Uterus (tissue), 4 donors: ENCODE data around the gene MBTPS1. TPM values are rescaled to one million over a fixed set of nuclear protein-coding genes. Genes with fewer than 3 reads are reported as not detected.

Experiments
- DNase-seq, 2 donors: peaks; one replicate each; pipeline ENCODE4 v3.0.0-alpha.2; 2019 to 2020
- H3K27ac ChIP-seq, 2 donors: fragments of 200-600 bp; sonication (generic); 1 replicate in 1 of 2; 2 replicates in 1 of 2; pipeline ENCODE4 v1.5.1; 2016 to 2018
- H3K27me3 ChIP-seq, 2 donors: fragments of 200-600 bp; sonication (generic); one replicate each; pipeline ENCODE4 v1.5.1; 2018 to 2019; ENCODE audit warnings: control low read depth in 1 of 2
- H3K36me3 ChIP-seq, 2 donors: fragments of 200-600 bp; sonication (generic); one replicate each; pipeline ENCODE4 v1.5.1; 2019; ENCODE audit warnings: control low read depth in 1 of 2
- H3K4me1 ChIP-seq, 2 donors: fragments of 200-600 bp; sonication (generic); one replicate each; pipeline ENCODE4 v1.5.1; 2018 to 2019; ENCODE audit warnings: control low read depth in 1 of 2
- H3K4me3 ChIP-seq, 2 donors: fragments of 200-600 bp; sonication (generic); 1 replicate in 1 of 2; 2 replicates in 1 of 2; pipeline ENCODE4 v1.5.1; 2018 to 2019; ENCODE audit warnings: mild to moderate bottlenecking in 1 of 2
- H3K9me3 ChIP-seq, 2 donors: fragments of 200-600 bp; sonication (generic); one replicate each; pipeline ENCODE4 v1.5.1; 2019; ENCODE audit warnings: control low read depth in 1 of 2
- CTCF ChIP-seq, 4 experiments: fragments of 200-600 bp in 2 of 4; fragments of 450-650 bp in 2 of 4; sonication (generic) in 2 of 4; IDR thresholded peaks; one replicate each; pipeline ENCODE4 v1.5.1; 2016 to 2019; ENCODE audit warnings: antibody characterized with exemption in 4 of 4, mild to moderate bottlenecking in 2 of 4, moderate library complexity in 1 of 4
- POLR2A ChIP-seq, 2 donors: fragments of 450-650 bp; IDR thresholded peaks; one replicate each; pipeline ENCODE4 v1.6.1; 2016; ENCODE audit warnings: antibody characterized with exemption in 2 of 2, mild to moderate bottlenecking in 1 of 2, moderate library complexity in 1 of 2
- intact Hi-C: fragments of 100-400 bp; cut with DNase I; formaldehyde crosslinking; loops from one replicate; pipeline ENCODE4 v1.15.1; 2023; ENCODE audit warnings: low total_unique reads
- total RNA-seq, 4 donors: library from RNA; depleted of rRNA in 3 of 4; stranded (reverse); fragments of >200 nt in 3 of 4; gene quantifications; one replicate each; pipeline versions ENCODE4 v1.1.0 to v1.2.4, GENCODE V29; 2014 to 2023
- donor health status: DM: yes; HTN: yes; CAD: no.

The MBTPS1 gene
- total RNA-seq, 4 donors from 2014 or later = 63.0 to 162 (median 112) TPM

GRCh38 chr16:84090211-84090610 lies 26.5 kb downstream of the MBTPS1 start:
- no peak for DNase-seq
- intact Hi-C loops = no loop called here
- no peak for TF ChIP-seq POLR2A (IDR thresholded peaks at IDR 0.05)
- Histone ChIP-seq H3K36me3 (no peaks in the 10 kb centered on the region), H3K4me3 (no peak overlapping the region), H3K4me1 (no peaks in the 10 kb centered on the region), H3K27ac (no peak overlapping the region), H3K9me3 (no peaks in the 10 kb centered on the region), H3K27me3 (no peaks in the 10 kb centered on the region)

GRCh38 chr16:84088695-84089395 lies 27.9 kb downstream of the MBTPS1 start:
- DNase-seq = no peak
- no peaks in the 10 kb centered on the region for H3K9me3 ChIP-seq
- no peak overlapping the region for H3K4me3 ChIP-seq
- no peaks in the 10 kb centered on the region for H3K27me3 ChIP-seq
- intact Hi-C loops = no loop called here
- no peaks in the 10 kb centered on the region for H3K36me3 ChIP-seq
- H3K4me1 ChIP-seq = no peaks in the 10 kb centered on the region
- no peak overlapping the region for H3K27ac ChIP-seq
- TF ChIP-seq POLR2A (IDR thresholded peaks at IDR 0.05) = no peak
- TF ChIP-seq CTCF (IDR thresholded peaks at IDR 0.05) = no peak

- no peaks in the 10 kb centered on the region for H3K27me3 ChIP-seq
- no peaks in the 10 kb centered on the region for H3K36me3 ChIP-seq
- no peak for DNase-seq
- intact Hi-C loops = no loop called here
- TF ChIP-seq POLR2A (IDR thresholded peaks at IDR 0.05) = no peak
- TF ChIP-seq CTCF (IDR thresholded peaks at IDR 0.05) = no peak
- H3K27ac ChIP-seq = no peak overlapping the region
- no peaks in the 10 kb centered on the region for H3K4me1 ChIP-seq
- no peaks in the 10 kb centered on the region for H3K9me3 ChIP-seq
- H3K4me3 ChIP-seq = no peak overlapping the region
Measured at GRCh38 chr16:84087466-84088151, 29.1 kb downstream of the MBTPS1 start.

- H3K27me3 ChIP-seq = no peaks in the 10 kb centered on the region
- H3K36me3 ChIP-seq = no peaks in the 10 kb centered on the region
- H3K27ac ChIP-seq = no peak overlapping the region
- DNase-seq = no peak
- intact Hi-C loops = no loop called here
- no peak for TF ChIP-seq POLR2A (IDR thresholded peaks at IDR 0.05)
- no peak for TF ChIP-seq CTCF (IDR thresholded peaks at IDR 0.05)
- no peaks in the 10 kb centered on the region for H3K4me1 ChIP-seq
- H3K9me3 ChIP-seq = no peaks in the 10 kb centered on the region
- H3K4me3 ChIP-seq = no peak overlapping the region
Measured at GRCh38 chr16:84087001-84087400, 29.7 kb downstream of the MBTPS1 start.

DNA sequence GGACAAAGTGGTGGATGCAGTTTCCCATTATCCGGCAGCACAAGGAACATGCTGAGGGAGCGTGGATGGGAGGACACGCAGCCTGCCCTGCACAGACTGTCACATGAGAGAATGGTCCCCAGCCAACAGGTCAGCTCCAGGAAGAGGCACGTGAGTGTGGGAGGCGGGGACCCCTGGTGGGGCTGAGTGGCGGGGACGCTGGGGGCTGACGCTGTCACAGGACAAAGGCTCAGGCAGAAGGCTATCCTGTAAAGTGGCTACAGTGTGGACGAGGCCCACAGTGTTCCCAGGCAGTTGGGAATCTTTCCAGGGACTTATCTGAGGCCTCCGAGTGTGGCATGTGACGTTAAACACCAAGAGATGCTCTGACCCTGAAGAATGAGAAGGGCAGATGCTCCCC lies 30.4 kb downstream of the MBTPS1 start:
- H3K27me3 ChIP-seq = no peaks in the 10 kb centered on the region
- no peak overlapping the region for H3K4me3 ChIP-seq
- no peaks in the 10 kb centered on the region for H3K36me3 ChIP-seq
- DNase-seq = no peak
- intact Hi-C loops = no loop called here
- no peak for TF ChIP-seq POLR2A (IDR thresholded peaks at IDR 0.05)
- TF ChIP-seq CTCF (IDR thresholded peaks at IDR 0.05) = no peak
- no peaks in the 10 kb centered on the region for H3K4me1 ChIP-seq
- no peak overlapping the region for H3K27ac ChIP-seq
- H3K9me3 ChIP-seq = no peaks in the 10 kb centered on the region
